Prostate gland (tissue), 2 donors: Measurements from ENCODE around the gene CREB3L1.

ENCODE experiments used
- POLR2A ChIP-seq: fragments of 450-650 bp; IDR thresholded peaks from one replicate; pipeline ENCODE4 v1.6.1; 2016; ENCODE audit warnings: antibody characterized with exemption, mild to moderate bottlenecking
- TF ChIP-seq, protein P1 (sequence below), 4 experiments: fragments of 200-600 bp in 2 of 4; fragments of 450-650 bp in 2 of 4; sonication (generic) in 2 of 4; IDR thresholded peaks; 1 replicate in 3 of 4; 2 replicates in 1 of 4; pipeline ENCODE4 v1.5.1; 2016 to 2019; ENCODE audit warnings: antibody characterized with exemption in 4 of 4, mild to moderate bottlenecking in 2 of 4, moderate library complexity in 2 of 4

DNA sequence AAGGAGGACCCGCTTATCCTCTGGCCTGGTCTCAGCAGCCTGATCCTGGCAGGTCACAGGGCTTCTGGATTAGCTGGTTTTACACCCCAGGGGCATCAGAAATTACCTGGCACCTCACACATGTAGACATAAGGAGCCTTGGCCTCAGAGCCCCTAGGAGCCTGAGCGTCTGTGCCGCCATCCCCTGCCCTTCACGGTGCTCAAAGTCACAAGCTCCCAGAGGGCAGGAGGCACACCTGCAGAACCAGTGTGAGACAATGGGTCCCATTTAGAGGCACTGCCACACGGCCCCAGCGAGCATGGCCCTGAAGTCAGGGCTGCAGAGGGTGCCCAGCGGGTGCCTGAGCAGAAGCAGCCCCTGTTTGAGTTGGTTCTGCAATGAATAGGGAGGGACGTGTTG is 73.7 kb downstream of the CREB3L1 start:
- TF ChIP-seq, protein P1, sequence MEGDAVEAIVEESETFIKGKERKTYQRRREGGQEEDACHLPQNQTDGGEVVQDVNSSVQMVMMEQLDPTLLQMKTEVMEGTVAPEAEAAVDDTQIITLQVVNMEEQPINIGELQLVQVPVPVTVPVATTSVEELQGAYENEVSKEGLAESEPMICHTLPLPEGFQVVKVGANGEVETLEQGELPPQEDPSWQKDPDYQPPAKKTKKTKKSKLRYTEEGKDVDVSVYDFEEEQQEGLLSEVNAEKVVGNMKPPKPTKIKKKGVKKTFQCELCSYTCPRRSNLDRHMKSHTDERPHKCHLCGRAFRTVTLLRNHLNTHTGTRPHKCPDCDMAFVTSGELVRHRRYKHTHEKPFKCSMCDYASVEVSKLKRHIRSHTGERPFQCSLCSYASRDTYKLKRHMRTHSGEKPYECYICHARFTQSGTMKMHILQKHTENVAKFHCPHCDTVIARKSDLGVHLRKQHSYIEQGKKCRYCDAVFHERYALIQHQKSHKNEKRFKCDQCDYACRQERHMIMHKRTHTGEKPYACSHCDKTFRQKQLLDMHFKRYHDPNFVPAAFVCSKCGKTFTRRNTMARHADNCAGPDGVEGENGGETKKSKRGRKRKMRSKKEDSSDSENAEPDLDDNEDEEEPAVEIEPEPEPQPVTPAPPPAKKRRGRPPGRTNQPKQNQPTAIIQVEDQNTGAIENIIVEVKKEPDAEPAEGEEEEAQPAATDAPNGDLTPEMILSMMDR (IDR thresholded peaks at IDR 0.05): no peak
- no peak for TF ChIP-seq POLR2A
